Upper lobe of left lung (tissue), 4 donors: ENCODE measurements around the gene MRO.
A peak's percentile ranks its signal among the peaks of the same experiment; 100 is the strongest.

Source experiments
- CTCF ChIP-seq, 6 experiments: fragments of 450-650 bp in 4 of 6; fragments of 200-600 bp in 2 of 6; sonication (generic) in 2 of 6; IDR thresholded peaks; one replicate each; pipeline ENCODE4 v1.5.1; 2016 to 2019; ENCODE audit warnings: antibody characterized with exemption in 6 of 6
- EP300 ChIP-seq, 4 donors: sonication (generic); formaldehyde crosslinking; IDR thresholded peaks; one replicate each; pipeline ENCODE4 v1.5.1; 2017; ENCODE audit warnings: antibody characterized with exemption in 4 of 4, control low read depth in 2 of 4
- POLR2AphosphoS5 ChIP-seq, 2 donors: sonication (generic); formaldehyde crosslinking; IDR thresholded peaks; one replicate each; pipeline ENCODE4 v1.5.1; 2017; ENCODE audit warnings: antibody characterized with exemption in 2 of 2

- peak; percentile 87 to 94 (median 91) for TF ChIP-seq CTCF (IDR thresholded peaks at IDR 0.05)
- TF ChIP-seq EP300 (IDR thresholded peaks at IDR 0.05): peak in 2 of 4 donors; percentile 54 to 63
- TF ChIP-seq POLR2AphosphoS5 (IDR thresholded peaks at IDR 0.05): peak in 1 of 2 donors; percentile 50
These were observed at the start of gene MRO for GRCh38 chr18:50819728-50820378.
